Esophagus muscularis mucosa (tissue), 3 donors: Measurements from ENCODE around the gene SLC6A9.

ENCODE experiments used
- POLR2AphosphoS5 ChIP-seq, 2 donors: sonication (generic); formaldehyde crosslinking; IDR thresholded peaks; one replicate each; pipeline ENCODE4 v1.6.1; 2017; ENCODE audit warnings: antibody characterized with exemption in 2 of 2
- TF ChIP-seq, protein P1 (sequence below), 3 experiments: fragments of 200-600 bp in 2 of 3; fragments of 450-650 bp in 1 of 3; sonication (generic) in 2 of 3; IDR thresholded peaks; one replicate each; pipeline ENCODE4 v1.5.1; 2017 to 2019; ENCODE audit warnings: antibody characterized with exemption in 3 of 3, mild to moderate bottlenecking in 2 of 3, moderate library complexity in 1 of 3

DNA sequence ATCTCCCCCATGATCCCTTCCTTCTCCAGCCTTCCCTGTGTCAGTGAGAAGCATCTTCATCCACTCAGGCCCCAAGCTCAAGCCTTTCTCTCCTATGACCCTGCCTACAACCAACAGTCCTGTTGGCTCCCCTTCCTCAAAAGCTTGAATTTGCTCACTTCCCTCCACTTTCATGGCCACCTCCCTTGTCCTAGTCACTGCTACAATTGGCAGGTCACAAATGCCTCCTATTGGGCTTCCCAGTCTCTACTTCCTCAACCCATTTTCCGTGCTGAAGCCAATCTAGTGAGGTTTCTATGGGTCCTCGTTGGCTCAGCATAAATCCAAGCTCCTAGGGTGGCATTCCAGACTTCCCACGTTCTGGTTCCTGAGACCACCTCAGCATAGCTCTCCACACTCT lies 40.2 kb upstream of the SLC6A9 start:
- TF ChIP-seq POLR2AphosphoS5 (IDR thresholded peaks at IDR 0.05), result no peak
- TF ChIP-seq, protein P1, sequence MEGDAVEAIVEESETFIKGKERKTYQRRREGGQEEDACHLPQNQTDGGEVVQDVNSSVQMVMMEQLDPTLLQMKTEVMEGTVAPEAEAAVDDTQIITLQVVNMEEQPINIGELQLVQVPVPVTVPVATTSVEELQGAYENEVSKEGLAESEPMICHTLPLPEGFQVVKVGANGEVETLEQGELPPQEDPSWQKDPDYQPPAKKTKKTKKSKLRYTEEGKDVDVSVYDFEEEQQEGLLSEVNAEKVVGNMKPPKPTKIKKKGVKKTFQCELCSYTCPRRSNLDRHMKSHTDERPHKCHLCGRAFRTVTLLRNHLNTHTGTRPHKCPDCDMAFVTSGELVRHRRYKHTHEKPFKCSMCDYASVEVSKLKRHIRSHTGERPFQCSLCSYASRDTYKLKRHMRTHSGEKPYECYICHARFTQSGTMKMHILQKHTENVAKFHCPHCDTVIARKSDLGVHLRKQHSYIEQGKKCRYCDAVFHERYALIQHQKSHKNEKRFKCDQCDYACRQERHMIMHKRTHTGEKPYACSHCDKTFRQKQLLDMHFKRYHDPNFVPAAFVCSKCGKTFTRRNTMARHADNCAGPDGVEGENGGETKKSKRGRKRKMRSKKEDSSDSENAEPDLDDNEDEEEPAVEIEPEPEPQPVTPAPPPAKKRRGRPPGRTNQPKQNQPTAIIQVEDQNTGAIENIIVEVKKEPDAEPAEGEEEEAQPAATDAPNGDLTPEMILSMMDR (IDR thresholded peaks at IDR 0.05), result no peak
